Gastrocnemius medialis (tissue), 4 donors: ENCODE measurements around the gene ABCC4.
A peak's percentile ranks its signal among the peaks of the same experiment; 100 is the strongest.

Source experiments
- CTCF ChIP-seq, 5 experiments: fragments of 450-650 bp in 3 of 5; fragments of 200-600 bp in 2 of 5; sonication (generic) in 2 of 5; IDR thresholded peaks in 4 of 5; conservative IDR thresholded peaks in 1 of 5; 1 replicate in 4 of 5; 2 replicates in 1 of 5; pipeline ENCODE4 v1.5.1; 2016 to 2019; ENCODE audit warnings: antibody characterized with exemption in 5 of 5, mild to moderate bottlenecking in 3 of 5, moderate library complexity in 3 of 5
- POLR2A ChIP-seq, 2 donors: fragments of 450-650 bp; IDR thresholded peaks; one replicate each; pipeline ENCODE4 v1.6.1; 2017; ENCODE audit warnings: antibody characterized with exemption in 2 of 2, mild to moderate bottlenecking in 2 of 2, moderate library complexity in 2 of 2

GRCh38 chr13:95300625-95301182 is 547 bp downstream of the ABCC4 start:
- TF ChIP-seq CTCF (IDR thresholded peaks at IDR 0.05 in 4 of 5, conservative IDR thresholded peaks at IDR 0.05 in 1 of 5) (peak in 1 of 5 experiments; percentile 22), POLR2A (IDR thresholded peaks at IDR 0.05) (no peak)
